Skeletal muscle tissue (tissue), 4 donors: ENCODE measurements around the gene PDPK1. TPM values are rescaled to one million over a fixed set of nuclear protein-coding genes. Genes with fewer than 3 reads are reported as not detected.
"Not testable (repeated sequence)": the region's sequence is repeated elsewhere in the genome, so short reads cannot be mapped to it uniquely, and the experiment has no call there.

Source experiments
- H3K27ac ChIP-seq: one replicate; pipeline ENCODE4 v1.7.0; 2013; ENCODE audit warnings: mild to moderate bottlenecking, low read depth, low read length, inconsistent platforms
- H3K27me3 ChIP-seq, 3 donors: one replicate each; pipeline ENCODE4 v1.7.0; 2013; ENCODE audit warnings: low read length in 3 of 3; ENCODE audit not compliant: control insufficient read depth in 3 of 3, insufficient read depth in 3 of 3
- H3K36me3 ChIP-seq, 3 donors: one replicate each; pipeline ENCODE4 v1.7.0; 2013; ENCODE audit warnings: low read length in 3 of 3; ENCODE audit not compliant: control insufficient read depth in 3 of 3, insufficient read depth in 3 of 3
- H3K4me1 ChIP-seq, 3 donors: one replicate each; pipeline ENCODE4 v1.7.0; 2013; ENCODE audit warnings: low read length in 3 of 3, mild to moderate bottlenecking in 3 of 3; ENCODE audit not compliant: control insufficient read depth in 3 of 3, insufficient read depth in 3 of 3
- H3K4me3 ChIP-seq, 3 donors: one replicate each; pipeline ENCODE4 v1.7.0; 2013; ENCODE audit warnings: low read length in 3 of 3
- H3K9ac ChIP-seq, 3 donors: one replicate each; pipeline ENCODE4 v1.7.0; 2013; ENCODE audit warnings: low read length in 3 of 3, mild to moderate bottlenecking in 3 of 3, moderate library complexity in 2 of 3, low read depth in 1 of 3
- H3K9me3 ChIP-seq, 3 donors: one replicate each; pipeline ENCODE4 v1.7.0; 2013; ENCODE audit warnings: low read length in 3 of 3; ENCODE audit not compliant: control insufficient read depth in 3 of 3
- total RNA-seq: library from RNA; depleted of rRNA; stranded (reverse); fragments of >200 nt; gene quantifications from one replicate; pipeline ENCODE4 v1.2.3, GENCODE V29; 2014
- donor health status: Osteomylitis.

The PDPK1 gene
- total RNA-seq, 1 donor from 2014 or later = 18.3 TPM

- Histone ChIP-seq H3K27ac (peak overlapping the region; percentile 52), H3K36me3 (peaks cover 22 to 26% (median 25%) of the 10 kb centered on the region in 3 donors), H3K4me1 (peaks cover 35 to 60% (median 53%) of the 10 kb centered on the region in 3 donors), H3K9ac (peak overlapping the region; percentile 23 to 66 (median 57)), H3K9me3 (no peaks in the 10 kb centered on the region), H3K27me3 (no peaks in the 10 kb centered on the region), H3K4me3 (peak overlapping the region in 1 of 3 donors; percentile 12)
These were observed 60.9 kb downstream of the PDPK1 start for GRCh38 chr16:2598723-2599122.

DNA sequence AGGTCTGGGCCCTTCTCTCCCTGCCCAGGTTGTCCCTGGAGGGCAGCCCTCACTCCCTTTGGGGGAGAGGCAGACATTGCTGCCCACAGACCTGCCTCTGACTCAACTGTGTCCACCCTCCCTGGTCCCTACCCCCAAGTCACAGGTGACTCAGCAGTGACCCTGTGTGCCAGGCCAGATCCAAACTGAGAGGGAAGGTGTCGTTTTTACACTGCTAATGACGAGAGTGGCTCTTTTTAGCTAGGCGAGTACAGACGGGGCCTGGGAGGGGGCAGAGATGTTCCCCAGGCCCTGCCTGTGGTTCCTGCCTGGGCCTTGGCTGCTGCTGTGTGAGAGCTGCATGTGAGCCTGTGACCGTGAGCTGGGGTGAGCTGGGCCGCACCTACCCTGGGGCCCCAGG is 61.3 kb downstream of the PDPK1 start:
- H3K27ac ChIP-seq = peak overlapping the region; percentile 56
- not testable (repeated sequence) for H3K9me3 ChIP-seq, H3K27me3 ChIP-seq
- peaks cover 22 to 26% (median 25%) of the 10 kb centered on the region in 3 donors for H3K36me3 ChIP-seq
- H3K9ac ChIP-seq = peak overlapping the region; percentile 23 to 66 (median 57)
- H3K4me1 ChIP-seq = peaks cover 36 to 60% (median 49%) of the 10 kb centered on the region in 3 donors
- peak overlapping the region in 1 of 3 donors; percentile 12 for H3K4me3 ChIP-seq

GRCh38 chr16:2599785-2600184 is 62.0 kb downstream of the PDPK1 start:
- Histone ChIP-seq H3K27ac (peak overlapping the region; percentile 56), H3K9ac (peak overlapping the region in 2 of 3 donors; percentile 32 to 54), H3K4me1 (peaks cover 37 to 58% (median 46%) of the 10 kb centered on the region in 3 donors), H3K36me3 (peaks cover 22 to 26% (median 25%) of the 10 kb centered on the region in 3 donors)
- H3K9me3 ChIP-seq, H3K27me3 ChIP-seq, H3K4me3 ChIP-seq: not testable (repeated sequence)

DNA sequence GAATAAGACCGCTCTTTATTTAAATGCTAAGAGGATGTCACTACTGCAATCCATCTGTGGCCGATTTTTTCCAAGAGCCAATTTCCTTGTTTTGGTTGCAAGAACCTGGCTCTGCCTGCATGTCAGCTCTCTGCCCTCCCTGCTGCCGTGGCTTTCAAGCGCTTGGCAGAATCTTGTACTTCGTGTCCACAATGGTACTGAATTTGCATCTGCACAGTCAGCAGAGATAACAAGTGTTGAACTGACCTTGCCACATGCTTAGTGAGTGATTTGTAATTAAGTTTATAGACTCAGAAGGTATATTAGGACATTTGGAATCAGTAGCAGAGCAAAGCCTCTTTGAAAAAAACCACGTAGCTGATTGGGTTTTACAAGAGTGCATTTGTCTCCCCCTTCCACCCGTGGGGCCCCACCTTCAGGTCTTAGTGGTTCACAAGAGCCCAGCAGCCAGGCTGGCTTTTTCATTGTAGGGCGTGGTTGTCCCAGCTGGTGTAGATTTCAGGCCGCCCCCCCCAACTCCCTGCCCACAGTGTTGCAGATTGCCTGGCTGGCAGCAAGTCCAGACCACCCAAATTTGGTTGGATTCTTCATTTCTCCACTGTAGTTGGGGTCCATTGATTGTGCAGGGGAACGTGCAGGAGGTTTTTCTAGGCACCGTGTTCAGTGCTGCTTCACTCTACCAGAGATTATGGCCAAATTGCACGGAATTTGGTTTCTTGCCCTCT is 63.6 kb downstream of the PDPK1 start:
- H3K36me3 ChIP-seq = peaks cover 20 to 23% (median 22%) of the 10 kb centered on the region in 3 donors
- peaks cover 33 to 50% (median 34%) of the 10 kb centered on the region in 3 donors for H3K4me1 ChIP-seq
- H3K4me3 ChIP-seq, H3K27ac ChIP-seq, H3K9ac ChIP-seq, H3K27me3 ChIP-seq, H3K9me3 ChIP-seq: not testable (repeated sequence)

DNA sequence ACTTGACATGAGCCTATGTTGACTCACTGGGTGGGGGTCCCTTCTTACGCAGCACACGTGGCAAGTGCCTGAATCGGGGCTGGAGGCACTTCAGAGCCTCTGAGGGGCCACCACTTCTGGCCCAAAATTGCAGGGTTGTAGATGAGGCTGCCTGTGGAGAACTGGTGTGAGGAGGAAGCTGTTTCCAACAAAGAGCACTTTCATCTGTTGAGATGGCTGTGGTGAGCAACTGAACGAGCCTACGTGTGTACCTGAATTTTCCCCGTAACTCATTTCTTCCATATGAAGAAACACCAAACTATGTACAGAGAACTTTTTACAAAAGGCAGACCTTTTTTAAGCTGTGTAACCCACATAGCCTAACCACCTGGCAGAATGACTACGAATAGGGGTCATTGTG is 64.4 kb downstream of the PDPK1 start:
- peaks cover 16 to 19% (median 18%) of the 10 kb centered on the region in 3 donors for H3K36me3 ChIP-seq
- H3K4me1 ChIP-seq = peaks cover 27 to 43% (median 29%) of the 10 kb centered on the region in 3 donors
- not testable (repeated sequence) for H3K9me3 ChIP-seq, H3K9ac ChIP-seq, H3K27ac ChIP-seq, H3K27me3 ChIP-seq
- peak overlapping the region in 1 of 3 donors; percentile 90 for H3K4me3 ChIP-seq

- Histone ChIP-seq H3K9ac (peak overlapping the region; percentile 91 to 96 (median 96)), H3K4me1 (peaks cover 16 to 34% (median 23%) of the 10 kb centered on the region in 3 donors), H3K36me3 (peaks cover 5 to 6% (median 6%) of the 10 kb centered on the region in 3 donors), H3K27ac (peak overlapping the region; percentile 83), H3K27me3 (no peaks in the 10 kb centered on the region), H3K9me3 (no peaks in the 10 kb centered on the region), H3K4me3 (peak overlapping the region; percentile 90 to 99 (median 99))
These were observed 65.6 kb downstream of the PDPK1 start for GRCh38 chr16:2603165-2604015.

- H3K27ac ChIP-seq = peak overlapping the region; percentile 83
- H3K4me1 ChIP-seq = peaks cover 9 to 28% (median 17%) of the 10 kb centered on the region in 3 donors
These were observed 66.2 kb downstream of the PDPK1 start for GRCh38 chr16:2604016-2604369.

GRCh38 chr16:2606820-2607219 is 69.0 kb downstream of the PDPK1 start:
- H3K4me1 ChIP-seq = peaks cover 7 to 16% (median 12%) of the 10 kb centered on the region in 3 donors
- H3K9me3 ChIP-seq, H3K27me3 ChIP-seq, H3K27ac ChIP-seq, H3K4me3 ChIP-seq, H3K9ac ChIP-seq, H3K36me3 ChIP-seq: not testable (repeated sequence)

More at GRCh38 chr16:2604016-2604369, 66.2 kb downstream of the PDPK1 start:
- peak overlapping the region; percentile 90 to 99 (median 99) for H3K4me3 ChIP-seq
- peak overlapping the region; percentile 91 to 96 (median 96) for H3K9ac ChIP-seq
- not testable (repeated sequence) for H3K27me3 ChIP-seq, H3K9me3 ChIP-seq, H3K36me3 ChIP-seq

DNA sequence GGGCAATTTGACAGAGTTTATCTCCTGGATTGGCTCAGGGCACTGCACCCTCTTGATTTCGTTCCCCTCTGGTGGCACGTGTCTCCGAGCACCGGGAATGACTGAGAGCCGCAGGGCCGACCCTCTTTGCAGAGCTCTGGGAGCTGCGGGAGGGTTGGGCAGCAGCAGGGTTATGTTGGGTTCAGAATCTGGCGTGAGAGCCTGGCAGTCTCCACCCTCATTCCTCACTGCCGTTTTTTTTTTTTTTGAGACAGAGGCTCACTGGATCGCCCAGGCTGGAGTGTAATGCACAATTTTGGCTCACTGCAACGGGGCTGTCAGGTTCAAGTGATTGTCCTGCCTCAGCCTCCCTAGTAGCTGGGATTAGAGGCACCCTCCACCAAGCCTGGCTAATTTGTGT is 71.5 kb downstream of the PDPK1 start:
- H3K27me3 ChIP-seq, H3K27ac ChIP-seq, H3K9me3 ChIP-seq, H3K4me1 ChIP-seq, H3K36me3 ChIP-seq, H3K9ac ChIP-seq, H3K4me3 ChIP-seq: not testable (repeated sequence)
